Dendritic cell treated with granulocyte-macrophage colony-stimulating factor and Interleukin-4, amounts not matched to agents 40 ng/mL and 50 ng/mL, for 4 days (primary cell): ENCODE measurements around the gene ABCC10.
"Not testable (repeated sequence)": the region's sequence is repeated elsewhere in the genome, so short reads cannot be mapped to it uniquely, and the experiment has no call there.

ENCODE experiments used
- H3K27ac Mint-ChIP-seq: one replicate; pipeline ENCODE4 v1.8.0; 2022; ENCODE audit warnings: mild to moderate bottlenecking, mixed read lengths
- H3K27me3 Mint-ChIP-seq: one replicate; pipeline ENCODE4 v1.8.0; 2022; ENCODE audit warnings: mild to moderate bottlenecking, mixed read lengths
- H3K36me3 Mint-ChIP-seq: one replicate; pipeline ENCODE4 v1.8.0; 2022; ENCODE audit warnings: low read depth, mixed read lengths
- H3K4me1 Mint-ChIP-seq: one replicate; pipeline ENCODE4 v1.8.0; 2022; ENCODE audit warnings: low read depth, mixed read lengths
- H3K4me3 Mint-ChIP-seq: one replicate; pipeline ENCODE4 v1.8.0; 2022; ENCODE audit warnings: mild to moderate bottlenecking, moderate library complexity, mixed read lengths
- H3K9me3 Mint-ChIP-seq: one replicate; pipeline ENCODE4 v1.8.0; 2022; ENCODE audit warnings: mixed read lengths
- intact Hi-C: fragments of 100-400 bp; cut with micrococcal nuclease; formaldehyde crosslinking; loops from one replicate; pipeline ENCODE4 v1.15.0; 2022

Gene ABCC10

DNA sequence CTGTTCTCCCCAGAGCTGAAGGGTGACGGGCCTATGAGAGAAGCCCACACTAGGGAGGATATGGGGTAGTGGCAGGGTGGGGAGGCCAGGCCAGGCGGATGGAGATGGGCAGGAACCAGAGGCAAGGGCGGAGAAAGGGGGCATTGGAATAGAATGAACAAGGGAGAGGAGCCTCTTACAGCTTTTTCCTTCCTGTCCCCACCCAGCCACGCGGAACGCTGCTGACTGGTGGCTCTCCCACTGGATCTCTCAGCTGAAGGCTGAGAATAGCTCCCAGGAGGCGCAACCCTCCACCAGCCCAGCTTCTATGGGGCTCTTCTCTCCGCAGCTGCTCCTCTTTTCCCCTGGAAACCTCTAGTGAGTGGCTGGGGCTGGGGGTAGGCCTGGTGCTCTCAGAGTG is 17.2 kb downstream of the ABCC10 start:
- Mint-ChIP-seq H3K9me3 (no peaks in the 10 kb centered on the region), H3K27me3 (no peaks in the 10 kb centered on the region), H3K4me3 (no peak overlapping the region), H3K27ac (no peak overlapping the region), H3K4me1 (no peaks in the 10 kb centered on the region), H3K36me3 (peaks cover 100% of the 10 kb centered on the region)
- intact Hi-C loops, result no loop called here

DNA sequence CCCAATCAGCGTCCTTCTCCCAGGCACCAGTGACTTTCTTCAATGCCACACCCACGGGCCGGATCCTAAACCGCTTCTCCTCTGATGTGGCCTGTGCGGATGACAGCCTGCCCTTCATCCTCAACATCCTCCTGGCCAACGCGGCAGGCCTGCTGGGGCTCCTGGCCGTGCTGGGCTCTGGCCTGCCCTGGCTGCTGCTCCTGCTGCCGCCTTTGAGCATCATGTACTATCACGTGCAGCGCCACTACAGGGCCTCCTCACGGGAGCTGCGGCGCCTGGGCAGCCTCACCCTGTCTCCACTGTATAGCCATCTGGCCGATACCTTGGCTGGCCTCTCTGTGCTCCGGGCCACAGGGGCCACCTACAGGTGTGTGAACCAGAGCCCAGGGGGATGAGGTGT is 18.2 kb downstream of the ABCC10 start:
- Mint-ChIP-seq H3K36me3 (peaks cover 100% of the 10 kb centered on the region), H3K27ac (no peak overlapping the region), H3K4me3 (no peak overlapping the region), H3K27me3 (no peaks in the 10 kb centered on the region), H3K4me1 (no peaks in the 10 kb centered on the region), H3K9me3 (no peaks in the 10 kb centered on the region)
- intact Hi-C loops, result no loop called here

DNA sequence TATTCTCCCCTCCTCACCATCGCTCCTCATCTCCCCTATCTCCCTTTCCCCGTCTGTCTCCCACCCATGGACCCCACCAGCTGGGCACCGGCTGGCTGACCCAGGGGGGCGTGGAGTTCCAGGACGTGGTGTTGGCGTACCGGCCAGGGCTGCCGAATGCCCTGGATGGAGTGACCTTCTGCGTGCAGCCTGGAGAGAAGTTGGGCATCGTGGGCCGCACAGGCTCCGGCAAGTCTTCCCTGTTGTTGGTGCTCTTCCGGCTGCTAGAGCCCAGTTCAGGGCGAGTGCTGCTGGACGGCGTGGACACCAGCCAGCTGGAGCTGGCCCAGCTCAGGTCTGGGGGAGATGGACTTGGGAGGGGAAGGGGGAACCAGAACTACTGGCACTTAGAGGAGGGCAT is 20.3 kb downstream of the ABCC10 start:
- Mint-ChIP-seq H3K9me3 (no peaks in the 10 kb centered on the region), H3K36me3 (peaks cover 100% of the 10 kb centered on the region), H3K27me3 (no peaks in the 10 kb centered on the region), H3K4me3 (no peak overlapping the region), H3K27ac (no peak overlapping the region), H3K4me1 (no peaks in the 10 kb centered on the region)
- intact Hi-C loops, result no loop called here

DNA sequence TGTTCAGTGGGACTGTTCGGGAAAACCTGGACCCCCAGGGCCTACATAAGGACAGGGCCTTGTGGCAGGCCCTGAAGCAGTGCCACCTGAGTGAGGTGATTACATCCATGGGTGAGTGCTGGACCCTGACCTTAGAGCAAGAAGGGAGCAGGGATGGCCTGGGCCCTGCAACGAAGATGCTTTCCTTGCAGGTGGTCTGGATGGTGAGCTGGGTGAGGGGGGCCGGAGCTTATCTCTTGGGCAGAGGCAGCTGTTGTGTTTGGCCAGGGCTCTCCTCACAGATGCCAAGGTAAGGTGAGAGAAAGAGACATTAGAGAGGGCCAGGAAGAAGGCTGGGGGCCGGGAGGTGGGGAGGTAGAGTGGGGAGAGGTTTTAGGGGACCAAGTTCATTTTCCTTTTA is 21.6 kb downstream of the ABCC10 start:
- Mint-ChIP-seq H3K36me3 (peaks cover 99% of the 10 kb centered on the region), H3K9me3 (no peaks in the 10 kb centered on the region), H3K27me3 (no peaks in the 10 kb centered on the region), H3K4me1 (no peaks in the 10 kb centered on the region), H3K27ac (no peak overlapping the region), H3K4me3 (no peak overlapping the region)
- intact Hi-C loops, result no loop called here

DNA sequence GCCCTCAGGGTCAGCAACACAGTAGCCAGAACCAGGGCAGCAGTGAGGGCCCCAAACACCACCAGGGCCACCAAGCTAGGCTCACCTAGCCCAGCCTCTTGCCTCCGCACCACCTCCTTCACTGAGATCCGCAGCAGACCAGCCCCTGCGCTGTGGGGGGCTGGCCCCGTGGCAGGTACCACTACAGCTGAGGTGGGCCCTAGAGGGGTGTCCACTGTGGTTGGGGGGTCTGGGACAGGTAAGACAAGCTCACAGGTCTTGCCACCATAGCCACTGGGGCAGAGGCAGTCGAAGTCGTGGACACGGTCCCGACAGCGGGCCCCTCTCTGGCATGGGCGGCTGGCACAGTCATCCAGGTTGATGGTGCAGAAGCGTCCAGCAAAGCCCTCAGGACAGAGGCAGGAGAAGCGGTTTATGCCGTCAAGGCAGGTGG is 23.4 kb downstream of the ABCC10 start:
- intact Hi-C loops, result no loop called here
- Mint-ChIP-seq H3K36me3 (peaks cover 81% of the 10 kb centered on the region), H3K4me3 (no peak overlapping the region), H3K27me3 (peaks cover 14% of the 10 kb centered on the region), H3K27ac (no peak overlapping the region), H3K4me1 (peaks cover 14% of the 10 kb centered on the region), H3K9me3 (no peaks in the 10 kb centered on the region)

DNA sequence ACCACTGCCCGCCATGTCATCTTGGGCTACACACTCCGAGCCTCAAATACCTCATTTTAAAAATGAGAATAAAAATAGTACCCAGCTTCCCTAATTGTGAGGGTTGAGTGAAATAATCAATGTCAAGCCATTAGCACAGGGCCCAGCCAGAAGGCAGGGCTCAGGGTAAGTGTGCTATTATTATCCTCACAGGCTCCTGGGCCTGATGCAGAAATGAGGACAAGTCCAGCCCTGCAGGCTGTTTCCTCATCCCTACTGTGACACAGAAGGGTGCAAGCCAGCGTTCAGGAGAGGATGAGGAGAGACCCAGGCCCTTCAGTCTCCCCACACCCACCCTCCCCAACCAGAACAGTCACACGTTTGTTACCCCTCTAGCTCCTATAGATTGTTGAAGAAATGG is 24.0 kb downstream of the ABCC10 start:
- H3K36me3 Mint-ChIP-seq, result peaks cover 74% of the 10 kb centered on the region
- peaks cover 20% of the 10 kb centered on the region for H3K27me3 Mint-ChIP-seq
- H3K27ac Mint-ChIP-seq, result no peak overlapping the region
- no peaks in the 10 kb centered on the region for H3K9me3 Mint-ChIP-seq
- intact Hi-C loops, result no loop called here
- peaks cover 18% of the 10 kb centered on the region for H3K4me1 Mint-ChIP-seq
- H3K4me3 Mint-ChIP-seq, result no peak overlapping the region

DNA sequence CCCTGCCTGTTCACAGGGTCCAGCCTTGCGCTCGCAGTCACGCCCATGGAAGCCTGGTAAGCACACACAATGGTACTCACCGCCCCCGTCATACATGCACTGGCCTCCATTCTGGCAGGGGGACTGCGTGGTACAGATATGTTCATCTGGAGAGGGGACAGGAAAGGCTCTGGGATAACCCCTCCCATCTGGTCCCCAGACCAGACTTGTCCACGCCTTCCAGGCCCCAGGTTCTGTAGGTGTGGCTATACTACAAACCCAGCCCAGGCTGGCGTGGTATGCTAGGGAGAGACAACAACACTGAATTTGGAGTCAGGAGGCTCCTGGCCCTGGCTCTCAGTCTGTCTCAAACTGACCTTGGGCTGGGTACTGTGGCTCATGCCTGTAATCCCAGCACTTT is 24.6 kb downstream of the ABCC10 start:
- Mint-ChIP-seq H3K36me3 (peaks cover 69% of the 10 kb centered on the region), H3K4me3 (no peak overlapping the region), H3K27me3 (peaks cover 26% of the 10 kb centered on the region), H3K9me3 (no peaks in the 10 kb centered on the region), H3K27ac (no peak overlapping the region), H3K4me1 (peaks cover 18% of the 10 kb centered on the region)
- intact Hi-C loops, result no loop called here

DNA sequence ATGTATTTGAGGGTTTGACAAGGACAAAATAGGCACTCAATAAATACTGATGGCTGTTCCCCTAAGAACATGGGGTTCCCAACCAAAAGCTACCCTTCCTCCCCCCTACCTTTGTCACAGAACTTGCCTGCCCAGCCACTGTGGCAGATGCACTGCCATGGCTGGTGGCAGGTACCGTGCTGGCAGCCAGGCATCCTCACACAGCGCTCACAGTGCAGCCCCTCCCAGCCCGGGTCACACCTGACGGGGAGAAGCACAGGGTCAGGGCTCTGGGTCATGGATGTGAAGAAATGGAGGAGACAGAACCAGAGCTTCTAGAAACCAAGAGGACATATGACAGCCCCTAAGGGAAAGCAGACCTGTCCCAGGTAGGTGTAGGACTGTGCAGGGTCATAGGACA is 25.6 kb downstream of the ABCC10 start:
- Mint-ChIP-seq H3K27ac (no peak overlapping the region), H3K36me3 (peaks cover 59% of the 10 kb centered on the region), H3K9me3 (no peaks in the 10 kb centered on the region), H3K27me3 (peaks cover 32% of the 10 kb centered on the region), H3K4me3 (no peak overlapping the region), H3K4me1 (peaks cover 18% of the 10 kb centered on the region)
- intact Hi-C loops, result no loop called here

DNA sequence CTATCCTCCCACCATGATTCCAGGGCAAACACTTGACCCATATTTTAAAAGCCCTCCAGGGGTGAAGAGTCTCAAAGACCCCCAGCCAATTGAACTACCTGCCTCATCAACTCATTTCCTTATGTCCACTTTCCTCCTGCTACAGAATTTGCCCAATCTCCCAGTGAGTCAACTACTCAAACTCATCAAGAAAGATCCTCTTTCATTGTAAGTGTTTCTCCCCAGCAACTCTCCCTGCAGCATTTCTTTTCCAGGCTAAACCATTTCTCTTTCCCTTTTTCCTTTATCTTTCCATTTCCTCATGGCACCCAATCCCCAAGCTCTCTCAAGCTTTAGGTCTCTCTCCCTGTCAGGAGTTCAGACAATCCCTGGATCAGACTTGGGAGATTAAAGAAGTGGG is 26.5 kb downstream of the ABCC10 start:
- no peak overlapping the region for H3K27ac Mint-ChIP-seq
- H3K9me3 Mint-ChIP-seq, result no peaks in the 10 kb centered on the region
- peaks cover 18% of the 10 kb centered on the region for H3K4me1 Mint-ChIP-seq
- peaks cover 50% of the 10 kb centered on the region for H3K36me3 Mint-ChIP-seq
- H3K4me3 Mint-ChIP-seq, result no peak overlapping the region
- peaks cover 36% of the 10 kb centered on the region for H3K27me3 Mint-ChIP-seq
- intact Hi-C loops, result loop anchor here (1.0 kb wide), 1 partner anchor 52 kb away; no protein-coding TSS in a partner anchor

DNA sequence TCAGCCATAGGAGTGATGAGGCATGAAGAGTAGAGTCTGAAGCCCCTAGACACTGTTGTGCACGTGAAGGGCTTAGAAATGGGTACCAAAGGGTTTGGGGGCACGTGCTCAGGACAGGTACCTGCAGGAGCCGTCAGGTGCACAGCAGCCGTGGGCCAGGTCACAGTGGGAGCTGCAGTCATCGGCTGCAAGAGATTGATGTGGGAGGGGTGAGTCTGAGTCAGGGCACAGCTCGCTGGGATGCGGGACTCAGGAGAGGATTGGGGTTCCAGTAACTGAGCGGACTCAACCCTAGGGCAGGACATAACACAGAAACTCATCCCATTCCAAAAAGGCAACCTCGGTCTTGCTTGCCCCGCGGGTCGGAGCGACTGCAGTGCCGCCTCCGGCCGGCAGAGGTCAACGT is 27.0 kb downstream of the ABCC10 start:
- peak overlapping the region; percentile 83 for H3K4me3 Mint-ChIP-seq
- H3K9me3 Mint-ChIP-seq, result no peaks in the 10 kb centered on the region
- intact Hi-C loops, result loop anchor here (1.0 kb wide), 1 partner anchor 52 kb away; no protein-coding TSS in a partner anchor
- peaks cover 36% of the 10 kb centered on the region for H3K27me3 Mint-ChIP-seq
- peaks cover 18% of the 10 kb centered on the region for H3K4me1 Mint-ChIP-seq
- H3K27ac Mint-ChIP-seq, result no peak overlapping the region
- H3K36me3 Mint-ChIP-seq, result peaks cover 45% of the 10 kb centered on the region

DNA sequence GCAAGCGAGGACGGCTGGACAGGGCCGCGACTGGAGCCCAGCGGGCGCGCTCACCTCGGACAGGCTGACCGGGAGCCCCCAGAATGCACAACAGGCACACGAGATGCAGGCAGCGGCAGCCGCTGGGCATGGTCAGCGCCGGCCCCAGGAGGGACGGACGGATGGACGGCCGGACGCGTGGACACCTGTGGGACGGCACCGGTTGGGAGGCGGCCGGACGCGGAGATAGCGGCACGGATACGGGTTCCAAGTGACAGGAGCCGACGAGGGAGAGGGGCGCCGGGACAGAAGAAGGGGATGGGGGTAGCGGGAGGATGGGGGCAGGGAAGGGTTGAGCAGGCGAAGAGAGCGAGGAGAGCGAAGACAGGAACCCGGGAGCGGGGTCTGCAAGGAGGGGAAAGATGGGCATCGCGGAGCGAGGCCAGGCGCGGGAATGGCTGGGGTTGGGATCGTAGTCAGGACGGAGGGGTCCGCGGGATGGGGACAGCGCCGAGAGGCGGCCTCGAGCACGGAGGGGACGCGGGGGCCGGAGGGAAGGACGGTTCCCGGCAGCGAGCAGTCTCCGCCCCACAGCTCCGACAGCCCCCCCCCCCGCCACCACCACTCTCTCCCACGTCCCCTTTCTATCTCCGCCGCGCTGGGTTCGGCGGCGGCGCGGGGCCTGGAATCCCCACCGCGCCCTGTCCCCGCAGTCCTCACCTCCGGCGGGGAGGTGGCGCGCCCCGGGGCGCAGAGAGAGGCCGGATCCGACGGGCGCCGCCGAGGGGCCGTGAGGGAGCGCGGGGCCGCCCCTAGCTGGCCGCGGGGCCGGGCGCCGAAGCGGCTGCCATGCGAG is 27.6 kb downstream of the ABCC10 start:
- peaks cover 37% of the 10 kb centered on the region for H3K27me3 Mint-ChIP-seq
- H3K27ac Mint-ChIP-seq, result no peak overlapping the region
- intact Hi-C loops, result loop anchor here (1.0 kb wide), 1 partner anchor 51 kb away; no protein-coding TSS in a partner anchor
- H3K36me3 Mint-ChIP-seq, result peaks cover 39% of the 10 kb centered on the region
- H3K4me3 Mint-ChIP-seq, result peak overlapping the region; percentile 83
- H3K4me1 Mint-ChIP-seq, result peaks cover 18% of the 10 kb centered on the region
- H3K9me3 Mint-ChIP-seq, result no peaks in the 10 kb centered on the region

DNA sequence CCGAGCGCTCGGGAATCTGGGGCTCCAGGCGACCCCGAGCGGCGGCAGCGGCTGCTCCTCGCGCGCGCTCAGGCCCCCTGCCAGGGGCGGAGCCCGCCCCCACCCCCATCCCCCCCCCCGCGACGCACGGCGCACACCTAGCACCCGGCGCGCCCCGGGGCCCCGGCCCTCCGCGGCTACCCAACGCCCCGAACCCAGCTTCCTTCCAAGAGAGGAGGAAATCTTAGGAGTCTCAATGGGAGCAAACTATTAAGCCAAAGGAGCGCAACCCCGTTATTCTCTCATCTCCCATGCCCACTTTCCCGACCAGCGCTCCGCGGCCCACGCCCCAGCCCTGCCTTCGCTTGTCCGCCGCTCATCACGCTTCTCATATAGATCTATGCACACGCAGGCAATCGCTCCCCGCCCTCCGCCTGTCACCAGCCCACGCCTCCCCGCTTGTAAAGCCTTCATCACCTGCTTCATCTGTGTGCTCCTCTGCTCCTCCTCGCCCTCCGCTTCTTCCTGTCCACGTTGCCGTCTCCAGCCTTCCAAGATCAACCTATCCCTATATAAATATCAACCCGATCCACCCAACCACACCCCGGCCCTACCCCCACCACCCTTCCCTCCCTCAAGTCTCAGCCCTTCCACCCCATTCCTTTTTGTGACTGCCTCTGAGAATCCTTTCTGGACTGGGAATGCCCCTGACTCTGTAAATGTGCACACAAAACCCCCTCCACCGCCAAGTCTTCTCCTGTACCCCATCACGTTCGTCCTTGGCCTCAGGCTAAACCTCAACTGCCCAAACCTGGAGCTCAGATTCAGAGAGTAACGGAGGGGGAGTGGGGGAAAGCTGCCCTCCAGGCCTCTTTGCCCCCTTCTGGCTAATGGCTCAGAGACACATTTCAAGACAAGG is 28.4 kb downstream of the ABCC10 start, which contains the start of gene DLK2:
Gene DLK2, minus strand, starts transcription at position 18 of the 898 bp plus-strand sequence. CDS start 723 bp downstream, outside the sequence.
- Mint-ChIP-seq H3K36me3 (peaks cover 30% of the 10 kb centered on the region), H3K27me3 (peaks cover 40% of the 10 kb centered on the region), H3K9me3 (no peaks in the 10 kb centered on the region), H3K4me3 (peak within 1 kb of the TSS; percentile 83), H3K27ac (no peak within 1 kb of the TSS), H3K4me1 (peaks cover 18% of the 10 kb centered on the region)
- intact Hi-C loops, result no loop called here

DNA sequence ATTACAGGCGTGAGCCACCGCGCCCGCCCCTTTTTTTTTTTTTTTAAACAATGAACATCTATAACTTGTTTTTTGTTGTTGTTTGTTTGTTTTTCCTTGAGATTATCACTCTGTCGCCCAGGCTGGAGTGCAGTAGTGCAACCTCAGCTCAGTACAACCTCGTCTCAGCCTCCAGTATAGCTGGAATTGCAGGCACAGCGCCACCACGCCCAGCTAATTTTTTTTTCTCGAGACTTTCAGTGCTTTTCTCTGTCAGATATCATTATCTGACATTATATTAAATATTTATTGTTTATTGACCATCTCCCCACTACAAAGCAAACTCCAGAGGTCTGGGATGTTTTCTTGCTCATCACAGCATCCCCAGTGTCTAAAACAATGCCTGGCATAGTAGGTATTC is 30.3 kb downstream of the ABCC10 start:
- peaks cover 12% of the 10 kb centered on the region for H3K36me3 Mint-ChIP-seq
- H3K27me3 Mint-ChIP-seq, result peaks cover 55% of the 10 kb centered on the region
- no peak overlapping the region for H3K27ac Mint-ChIP-seq
- H3K9me3 Mint-ChIP-seq, result no peaks in the 10 kb centered on the region
- intact Hi-C loops, result no loop called here
- H3K4me1 Mint-ChIP-seq, result peaks cover 18% of the 10 kb centered on the region
- no peak overlapping the region for H3K4me3 Mint-ChIP-seq

DNA sequence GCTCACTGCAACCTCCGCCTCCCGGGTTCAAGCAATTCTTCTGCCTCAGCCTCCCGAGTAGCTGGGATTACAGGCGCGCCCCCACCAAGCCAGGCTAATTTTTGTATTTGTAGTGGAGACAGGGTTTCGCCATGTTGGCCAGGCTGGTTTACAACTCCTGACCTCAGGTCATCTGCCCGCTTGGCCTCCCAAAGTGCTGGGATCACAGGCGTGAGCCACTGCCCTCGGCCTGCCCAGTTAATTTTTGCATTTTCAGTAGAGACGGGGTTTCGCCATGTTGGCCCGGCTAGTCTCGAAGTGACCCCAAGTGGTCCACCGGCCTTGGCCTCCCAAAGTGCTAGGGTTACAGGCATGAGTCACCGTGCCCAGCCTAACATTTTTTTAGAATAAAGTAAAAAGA is 30.8 kb downstream of the ABCC10 start:
- H3K4me3 Mint-ChIP-seq, H3K27ac Mint-ChIP-seq, H3K36me3 Mint-ChIP-seq, intact Hi-C loops, H3K9me3 Mint-ChIP-seq: not testable (repeated sequence)
- Mint-ChIP-seq H3K4me1 (peaks cover 18% of the 10 kb centered on the region), H3K27me3 (peaks cover 59% of the 10 kb centered on the region)
